HTR-8/SVneo (cell line): ENCODE results near the gene ADRA2C.

Experiments
- DNase-seq: peaks from one replicate; pipeline ENCODE4 v3.0.0; 2011; ENCODE audit warnings: low spot score, mixed read lengths; ENCODE audit not compliant: insufficient read length
- FAIRE-seq: peaks from 2 replicates; lab custom pipeline; 2011; peaks lifted over from hg19 to GRCh38; lab: Jason Lieb, UNC

The ADRA2C gene

DNA sequence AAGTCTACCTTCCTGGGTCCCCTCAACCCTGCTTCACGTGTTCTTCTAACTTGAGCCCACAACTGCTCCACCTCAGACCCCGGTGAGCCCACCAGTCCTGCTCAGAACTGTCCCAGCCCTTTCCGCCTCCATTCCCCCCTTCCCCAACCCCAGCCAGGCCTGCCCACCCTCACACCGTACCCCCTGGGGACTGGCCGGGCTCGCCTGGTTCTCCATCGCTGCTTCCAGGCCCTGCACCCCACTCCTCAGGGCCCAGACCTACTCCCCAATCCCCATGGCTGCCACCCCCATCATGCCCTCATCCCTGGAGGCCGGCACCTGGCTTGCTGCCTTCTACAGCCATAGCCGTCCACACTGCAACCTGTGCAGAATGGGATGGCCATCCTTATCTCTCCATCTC, 23.4 kb downstream of the ADRA2C start:
- FAIRE-seq: no peak
- DNase-seq: no peak

DNA sequence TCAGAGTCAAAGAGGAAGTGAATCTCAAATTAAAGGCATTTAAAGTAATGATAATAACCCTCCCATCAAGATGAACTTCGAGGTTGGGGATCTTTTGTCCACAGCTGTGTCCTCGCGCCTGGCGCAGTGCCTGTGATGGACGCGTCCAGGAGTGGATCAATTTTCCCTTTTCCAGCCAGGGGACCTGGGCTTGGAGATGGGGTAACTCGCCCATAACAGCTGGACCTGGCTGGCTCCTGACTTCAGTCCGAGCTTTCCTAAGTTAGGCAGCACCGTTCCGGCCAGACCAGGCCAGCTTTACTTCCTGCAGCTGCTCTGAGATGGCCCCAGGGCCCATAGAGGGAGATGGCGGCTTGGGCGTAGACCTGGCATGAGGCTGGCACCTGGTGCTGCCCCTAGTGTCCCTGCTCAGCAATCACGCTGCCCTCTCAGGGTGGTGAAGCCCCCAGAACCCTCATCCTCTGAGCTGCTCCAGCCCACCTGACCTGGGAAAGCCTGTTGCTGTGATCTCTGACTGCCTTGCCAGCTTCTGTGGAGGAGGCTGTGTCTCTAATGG, 23.9 kb downstream of the ADRA2C start:
- DNase-seq (no peak), FAIRE-seq (no peak)

DNA sequence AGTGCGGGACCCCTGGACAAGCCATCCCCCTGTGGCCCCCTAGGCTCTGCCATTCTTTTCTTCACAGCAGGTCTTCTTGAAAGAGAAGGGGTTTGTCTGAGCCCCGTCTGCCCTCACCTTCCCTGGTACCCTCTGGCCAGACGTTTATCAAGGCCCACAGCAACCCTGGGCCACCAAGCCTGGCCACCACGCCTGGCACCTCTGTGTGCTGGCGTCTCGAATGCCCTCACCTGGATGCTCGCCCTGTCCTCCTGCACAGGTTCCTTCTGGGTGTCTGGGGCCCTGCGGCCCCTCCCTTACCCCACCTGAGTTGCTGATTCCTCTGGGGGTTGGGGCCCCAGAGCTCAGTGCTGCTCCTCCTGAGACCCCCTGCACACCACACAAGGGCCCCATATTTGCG, 25.1 kb downstream of the ADRA2C start:
- DNase-seq (no peak), FAIRE-seq (no peak)

DNA sequence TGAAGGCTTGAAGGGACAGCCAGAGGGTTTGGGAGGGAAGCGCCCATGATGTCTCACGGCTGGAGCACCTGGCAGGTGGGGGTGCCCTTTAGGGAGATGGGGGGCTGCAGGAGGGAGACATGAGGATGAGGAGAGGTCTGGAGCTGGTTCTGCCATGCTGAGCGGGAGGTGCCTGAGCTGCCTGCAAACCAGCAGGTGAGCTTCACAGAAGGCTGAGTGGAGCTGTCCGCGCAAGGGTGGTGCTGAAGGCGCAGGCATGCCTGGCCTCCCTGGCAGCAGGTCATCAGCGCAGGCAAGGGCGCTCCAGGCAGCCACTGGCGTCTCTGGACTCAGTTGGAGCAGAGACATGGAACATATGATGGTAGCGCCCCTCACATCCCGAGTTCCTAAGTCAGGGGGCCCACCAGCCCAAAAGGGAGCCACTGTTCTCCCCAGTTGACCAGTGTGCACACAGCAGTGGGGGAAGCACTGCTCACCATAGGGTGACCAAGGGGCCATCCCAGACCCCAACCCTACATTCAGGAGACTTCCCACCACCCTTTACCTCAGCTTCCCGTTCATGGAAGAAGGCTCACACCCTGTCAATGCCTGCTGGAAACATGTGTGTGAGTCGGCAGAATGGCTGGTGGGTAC, 25.8 kb downstream of the ADRA2C start:
- DNase-seq: peak; percentile 47
- FAIRE-seq: no peak

DNA sequence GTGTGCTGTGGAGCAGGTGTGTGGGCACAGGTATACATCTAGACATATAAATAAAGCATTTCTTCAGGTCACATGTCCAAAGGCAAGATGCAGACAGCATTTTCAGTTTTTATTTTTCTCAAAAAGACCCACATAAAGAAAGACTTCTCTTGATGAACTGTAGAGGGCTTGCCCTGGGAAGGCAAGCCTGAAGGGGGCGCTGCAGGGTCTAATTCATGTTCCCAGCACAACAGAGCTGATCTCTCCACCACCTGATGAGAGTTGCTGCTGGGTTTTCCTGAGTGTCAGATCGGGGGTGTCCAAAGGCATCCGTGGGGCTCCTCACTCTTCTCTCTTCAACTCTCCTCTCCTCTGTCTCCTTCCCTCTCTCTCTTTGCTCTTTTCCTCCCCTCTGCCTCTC, 26.6 kb downstream of the ADRA2C start:
- FAIRE-seq (no peak), DNase-seq (no peak)

DNA sequence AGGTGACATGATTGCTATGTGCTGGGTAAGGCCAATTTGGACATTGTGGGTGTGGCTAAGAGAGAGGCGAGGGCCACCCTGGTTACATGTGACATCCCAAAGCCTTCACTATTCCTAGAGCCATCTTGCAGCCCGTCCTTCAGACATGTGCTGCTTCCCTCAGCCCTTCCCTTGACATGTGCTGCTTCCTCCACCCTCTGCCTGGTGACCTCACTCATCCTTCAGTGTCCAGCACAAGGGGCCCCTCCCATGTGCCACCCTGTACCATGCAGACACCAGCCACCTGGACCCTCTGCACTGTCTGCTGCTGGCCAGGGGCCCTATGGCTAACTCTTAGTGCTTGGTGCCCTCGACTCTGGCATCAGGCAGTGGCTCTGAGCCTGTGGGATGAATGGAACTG, 27.4 kb downstream of the ADRA2C start:
- FAIRE-seq (no peak), DNase-seq (no peak)

DNA sequence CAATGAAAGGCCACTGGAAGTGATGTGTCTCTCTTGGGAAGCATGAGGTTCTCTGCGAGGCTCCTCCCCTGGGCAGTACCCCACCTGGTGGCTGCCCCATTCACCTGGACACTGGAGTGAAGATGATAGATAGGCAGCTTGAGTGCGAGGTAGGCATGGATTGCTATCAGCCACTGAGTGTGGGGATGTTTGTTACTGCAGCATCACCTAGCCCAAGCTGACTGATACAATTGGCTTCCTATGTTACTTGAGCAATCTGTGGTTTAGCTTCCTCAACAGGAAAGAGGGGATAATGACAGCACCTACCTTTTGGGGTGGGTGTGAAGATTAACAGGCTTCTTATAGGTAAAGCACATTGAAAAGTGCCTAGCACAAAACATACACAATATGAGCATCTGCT, 30.8 kb downstream of the ADRA2C start:
- DNase-seq: no peak
- no peak for FAIRE-seq

DNA sequence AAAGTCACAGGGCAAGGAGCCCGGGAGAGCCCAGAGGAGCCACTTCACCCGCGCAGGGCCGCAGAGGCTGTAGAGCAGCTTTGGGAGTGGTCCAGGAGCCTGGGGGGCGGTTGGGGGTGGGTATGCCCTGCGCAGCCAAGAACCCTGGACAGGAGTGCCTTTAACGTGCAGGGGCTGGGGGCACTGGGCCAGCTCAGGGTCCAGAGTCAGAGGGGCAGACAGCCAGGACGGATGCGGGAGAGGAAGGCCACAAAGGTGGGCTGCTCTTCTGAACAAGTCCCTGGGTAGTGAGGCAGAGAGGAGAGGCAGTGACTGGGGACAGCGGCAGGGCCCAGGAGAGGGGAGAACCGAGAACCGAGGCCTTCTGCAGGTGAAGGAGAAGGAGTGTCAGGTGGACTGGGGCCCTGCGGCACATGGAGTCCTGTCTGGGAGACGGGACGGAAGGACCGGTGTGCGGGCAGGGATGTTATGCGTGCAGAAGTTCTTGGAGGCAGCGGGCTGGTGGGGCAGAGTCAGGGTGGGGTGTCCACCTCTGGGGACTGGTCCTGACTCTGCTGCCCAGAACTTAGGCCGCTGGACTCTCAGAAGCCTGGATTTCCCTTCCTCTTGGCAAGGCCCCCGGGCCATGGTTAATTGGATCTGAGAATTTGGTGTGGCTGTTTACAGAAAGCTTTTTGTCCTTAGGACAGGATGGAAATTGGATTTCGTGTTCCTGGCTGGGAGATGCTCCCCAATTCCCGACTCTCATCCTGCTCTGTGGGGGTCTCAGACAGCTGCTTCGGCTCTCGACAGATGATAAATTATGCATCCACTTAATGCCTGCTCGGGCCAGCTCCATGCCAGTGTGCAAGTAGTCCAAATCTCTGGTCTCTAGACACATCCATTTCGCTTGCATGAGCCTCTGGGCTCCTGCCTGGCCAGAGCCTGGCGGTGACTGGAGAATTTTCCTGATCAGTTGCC, 31.9 kb downstream of the ADRA2C start:
- no peak for DNase-seq
- no peak for FAIRE-seq

DNA sequence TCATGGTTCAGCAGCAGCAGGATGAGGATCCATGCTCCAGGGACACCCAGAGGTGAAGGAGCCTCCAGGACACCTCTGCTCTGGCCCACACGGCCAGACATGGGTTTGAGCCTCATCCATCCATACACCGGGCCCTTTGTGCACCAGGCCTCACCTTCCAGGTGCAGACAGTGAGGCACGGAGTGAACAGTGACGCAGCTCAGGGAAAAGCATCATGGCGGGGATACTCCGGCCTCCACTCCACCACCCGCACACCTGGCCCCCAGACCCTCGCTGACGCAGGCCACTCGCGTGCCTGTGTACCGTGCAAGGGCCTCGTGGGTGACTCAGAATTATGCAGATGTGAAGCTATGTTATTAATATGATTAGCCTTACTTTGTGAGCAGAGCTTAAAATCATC, 33.3 kb downstream of the ADRA2C start:
- no peak for DNase-seq
- FAIRE-seq: no peak

DNA sequence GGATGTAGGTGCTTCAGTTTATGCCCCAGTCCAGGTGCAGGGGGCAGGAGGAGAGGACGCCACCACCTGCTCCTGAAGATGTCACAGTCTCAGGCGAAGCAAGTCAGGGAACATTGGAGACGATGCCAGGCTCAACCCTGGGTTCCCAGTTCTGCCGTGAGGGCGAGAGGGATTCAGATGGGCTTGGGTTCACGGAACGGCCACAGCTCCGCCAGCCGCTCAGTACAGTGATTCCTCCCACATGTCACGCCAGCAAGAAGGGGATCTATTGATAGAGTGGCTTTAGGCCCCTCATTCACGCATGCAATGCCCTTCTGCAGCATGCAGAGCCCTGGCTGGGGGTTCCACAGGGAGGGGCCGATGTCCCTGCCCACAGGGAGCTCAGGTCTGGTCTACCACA, 34.2 kb downstream of the ADRA2C start:
- FAIRE-seq: no peak

DNA sequence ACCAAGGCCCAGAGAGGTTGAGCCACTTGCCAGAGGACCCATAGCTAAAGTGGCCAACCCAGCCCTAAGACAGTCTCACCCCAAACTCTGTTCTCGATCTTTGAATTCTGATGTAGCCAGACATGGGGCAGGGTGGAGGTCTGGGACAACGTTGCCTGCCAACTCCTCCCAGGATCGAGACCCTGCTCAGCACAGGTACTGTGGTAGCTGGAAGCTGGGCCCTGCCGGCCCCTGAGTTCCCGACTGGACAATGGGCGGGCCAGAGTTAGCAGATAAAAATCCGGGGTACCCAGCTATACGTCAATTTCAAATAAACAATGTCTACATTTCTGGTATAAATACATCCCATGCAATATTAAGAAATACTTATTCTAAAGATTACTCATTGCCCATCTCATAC, 35.3 kb downstream of the ADRA2C start:
- DNase-seq (no peak), FAIRE-seq (no peak)

More for the DNA sequence above, 34.2 kb downstream of the ADRA2C start:
- DNase-seq: no peak

DNA sequence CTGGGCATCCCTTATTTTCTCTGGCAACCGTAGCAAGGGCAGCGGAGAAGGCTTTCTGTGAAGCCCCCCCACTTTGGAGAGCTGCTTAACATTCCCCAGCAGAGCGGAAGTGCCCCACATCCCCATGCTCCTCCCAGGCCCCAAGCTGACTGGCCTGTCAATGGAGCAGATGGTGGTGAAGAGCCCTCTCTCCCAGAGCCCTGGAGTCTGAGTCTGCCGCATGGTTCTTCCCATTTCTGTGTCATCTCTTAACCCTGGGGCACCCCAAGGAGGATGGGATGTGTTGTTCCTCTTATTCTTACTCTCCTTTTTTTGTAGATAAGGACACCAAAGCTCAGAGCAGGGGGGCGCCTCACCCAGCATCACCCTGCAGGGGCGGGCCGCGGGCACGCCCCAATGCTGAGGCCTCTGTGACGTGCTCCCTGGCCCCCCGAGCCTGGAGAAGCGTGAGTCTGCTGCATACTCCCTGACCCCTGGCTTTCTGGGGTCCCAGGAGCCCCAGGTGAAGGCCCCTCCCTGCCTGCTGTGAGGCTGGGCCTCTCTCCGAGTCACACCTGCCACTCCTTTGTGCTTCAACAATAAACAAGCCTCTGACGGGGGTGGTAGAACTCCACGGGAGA, 35.9 kb downstream of the ADRA2C start:
- FAIRE-seq: no peak

DNA sequence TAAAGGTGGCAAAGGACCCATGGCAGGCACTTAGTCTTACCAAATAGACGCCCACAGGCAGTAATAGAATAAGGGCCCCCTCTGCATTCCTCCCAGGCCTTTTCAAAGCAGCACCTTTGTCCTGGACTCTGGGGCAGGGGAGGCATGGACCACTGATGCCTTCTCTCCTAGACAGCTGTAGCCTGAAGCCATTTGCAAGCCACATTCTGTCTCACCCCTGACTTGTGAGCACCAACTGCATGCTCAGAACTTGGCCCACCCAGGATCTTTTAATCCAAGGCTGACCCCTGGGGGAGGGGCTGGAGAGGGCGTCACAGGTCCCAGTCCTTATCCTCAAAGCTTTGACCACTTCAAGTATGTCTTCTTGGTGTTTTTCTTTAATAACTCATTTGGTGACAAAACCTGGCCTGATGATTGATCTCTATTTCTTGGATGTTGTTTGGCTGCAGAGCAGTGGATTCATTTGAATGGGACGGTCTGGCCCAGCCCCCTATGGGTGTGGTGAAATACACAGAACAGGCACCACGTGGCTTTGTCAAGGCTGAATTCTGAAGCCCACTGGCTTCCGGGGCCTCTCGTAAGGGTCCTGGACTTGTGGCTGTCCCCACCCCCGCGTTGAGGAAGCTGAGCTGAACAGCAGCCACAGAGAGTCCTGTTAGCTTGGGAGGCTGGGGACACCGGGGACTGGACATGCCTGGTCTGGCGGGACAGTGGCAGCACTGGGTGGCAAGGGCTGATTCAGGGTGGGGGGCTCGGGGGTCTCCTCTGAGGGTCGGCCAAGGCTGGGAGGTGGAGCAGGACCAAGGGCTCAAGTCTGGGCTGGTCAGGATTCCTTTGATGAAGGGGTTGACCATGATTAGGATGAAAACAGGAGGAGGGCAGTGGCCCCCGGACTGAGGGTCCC, 36.6 kb downstream of the ADRA2C start:
- DNase-seq: no peak

More for the DNA sequence above, 35.9 kb downstream of the ADRA2C start:
- no peak for DNase-seq

DNA sequence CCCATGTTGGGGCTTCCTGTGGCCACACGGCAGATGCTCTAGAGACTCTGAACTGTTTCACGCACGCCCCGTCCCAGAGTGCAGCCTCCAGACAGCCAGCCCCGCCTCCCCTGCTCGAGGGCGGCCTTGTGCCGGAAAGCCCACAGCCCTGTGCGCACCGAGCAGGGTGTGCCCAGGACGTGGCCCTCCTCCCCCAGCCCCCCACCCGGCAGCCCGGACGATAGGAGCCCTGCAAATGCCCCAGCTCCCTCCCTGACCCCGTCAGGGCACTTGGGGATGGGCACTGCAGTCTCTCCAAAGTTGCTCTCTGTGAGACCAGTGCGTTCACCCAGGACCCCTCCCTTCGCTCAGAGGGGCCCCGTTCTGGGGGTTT, 37.3 kb downstream of the ADRA2C start:
- DNase-seq (no peak), FAIRE-seq (no peak)

More for the DNA sequence above, 36.6 kb downstream of the ADRA2C start:
- no peak for FAIRE-seq

DNA sequence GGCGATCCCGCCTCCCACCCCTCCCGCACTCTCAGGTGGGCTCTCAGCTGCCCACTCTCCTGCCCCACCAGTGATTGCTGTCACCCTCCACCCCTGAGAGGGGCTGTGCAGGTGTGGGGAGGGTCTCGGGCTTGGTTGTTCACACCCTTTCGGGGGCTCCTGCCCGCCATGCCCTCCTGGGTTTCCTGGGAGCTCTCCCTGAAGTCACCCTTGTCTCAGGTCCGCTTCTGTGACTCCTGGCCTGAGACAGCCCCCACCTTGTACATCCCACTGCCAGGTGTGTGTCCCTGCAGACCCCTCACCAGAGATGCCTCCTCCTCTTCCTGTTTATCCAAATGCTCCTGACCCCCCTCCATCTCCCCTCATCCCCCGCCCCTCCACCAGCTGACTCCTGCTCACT, 37.8 kb downstream of the ADRA2C start:
- FAIRE-seq: no peak

DNA sequence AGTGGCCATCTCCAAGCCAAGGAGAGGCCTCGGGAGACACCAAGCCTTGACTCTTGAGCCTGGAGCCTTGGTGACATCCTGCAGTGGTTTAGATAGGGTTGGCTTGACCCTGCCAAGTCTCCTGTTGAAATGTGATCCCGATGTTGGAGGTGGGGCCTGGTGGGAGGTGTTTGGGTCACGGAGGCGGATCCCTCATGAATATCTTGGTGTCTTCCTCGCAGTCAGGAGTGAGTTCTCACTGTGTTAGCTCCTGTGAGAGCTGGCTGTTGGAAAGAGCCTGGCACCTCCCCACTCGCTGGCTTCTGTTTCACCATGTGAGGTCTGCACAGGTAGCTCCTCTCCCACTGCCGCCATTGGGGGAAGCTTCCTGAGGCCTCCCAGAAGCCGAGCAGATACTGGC, 38.8 kb downstream of the ADRA2C start:
- FAIRE-seq: no peak
- no peak for DNase-seq

More for the DNA sequence above, 37.8 kb downstream of the ADRA2C start:
- no peak for DNase-seq

DNA sequence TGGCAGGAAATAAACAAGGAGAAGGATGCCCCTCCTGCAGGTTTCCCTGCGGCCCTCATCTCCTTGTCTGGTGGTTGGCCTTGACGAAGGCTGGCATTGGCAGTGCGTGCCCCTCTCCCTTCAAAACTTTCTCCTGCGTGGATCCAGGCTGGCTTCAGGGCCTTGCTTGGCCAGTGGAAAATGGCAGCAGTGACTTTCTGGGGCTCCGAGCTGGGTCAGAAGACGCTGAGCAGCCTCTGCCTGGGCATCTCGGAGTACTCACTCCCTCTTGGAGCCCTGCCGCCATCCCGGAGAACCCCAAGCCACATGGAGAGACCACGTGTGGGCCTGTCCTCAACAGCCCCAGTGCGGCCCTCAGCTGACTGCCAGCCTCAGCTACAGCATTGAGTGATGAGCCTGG, 39.5 kb downstream of the ADRA2C start:
- DNase-seq: no peak
- FAIRE-seq: no peak

DNA sequence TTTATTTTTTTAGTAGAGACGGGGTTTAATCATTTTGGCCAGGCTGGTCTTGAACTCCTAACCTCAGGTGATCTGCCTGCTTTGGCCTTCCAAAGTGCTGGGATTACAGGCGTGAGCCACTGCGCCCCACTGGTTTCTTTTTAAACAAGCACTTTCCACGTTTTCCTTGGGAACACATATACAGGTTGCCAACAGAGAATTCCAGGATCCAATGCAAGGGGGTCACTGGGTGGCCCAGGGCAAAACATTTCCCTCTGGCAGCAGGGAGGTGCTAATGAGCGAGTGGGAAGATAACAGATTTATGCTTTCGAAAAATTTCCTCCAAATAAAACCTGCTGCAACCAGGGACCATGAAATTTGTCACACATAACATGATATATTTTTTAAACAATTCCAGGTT, 41.1 kb downstream of the ADRA2C start:
- FAIRE-seq: no peak

DNA sequence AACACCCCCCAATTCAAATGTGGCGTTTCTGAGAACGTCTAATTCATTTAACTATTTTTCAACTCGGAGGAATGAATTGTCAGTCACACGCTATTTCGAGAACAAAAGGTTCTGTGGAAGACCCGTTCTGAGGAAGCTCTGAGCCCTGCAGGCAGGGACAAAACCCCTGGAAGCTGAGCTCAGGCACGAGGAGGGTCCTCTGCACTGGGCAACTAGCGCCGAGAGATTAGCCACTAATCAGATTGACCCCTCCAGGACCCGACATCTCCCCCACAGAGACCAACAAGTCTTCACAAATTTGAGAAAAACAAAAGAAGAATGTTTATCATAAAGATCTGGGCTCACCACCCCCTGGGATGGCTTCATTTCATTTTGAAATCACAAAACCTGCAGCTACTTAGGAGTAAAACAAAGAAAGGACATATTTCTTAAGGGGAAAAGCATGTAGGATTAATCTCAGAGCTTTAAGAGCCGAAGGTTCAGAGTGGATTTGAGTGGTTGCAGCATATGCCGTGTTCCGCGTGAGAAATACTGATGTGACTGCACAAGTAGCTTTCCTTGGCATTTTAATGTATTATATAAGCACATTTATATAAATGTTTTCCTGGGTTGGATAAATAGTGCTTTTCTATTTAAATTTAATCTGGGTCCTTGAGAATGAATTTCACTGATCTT, 41.8 kb downstream of the ADRA2C start:
- DNase-seq (no peak), FAIRE-seq (no peak)

More for the DNA sequence above, 41.1 kb downstream of the ADRA2C start:
- DNase-seq: no peak
